EH (cell line): ENCODE results near the gene PCDH1.
"Not testable (repeated sequence)": the region's sequence is repeated elsewhere in the genome, so short reads cannot be mapped to it uniquely, and the experiment has no call there.

Experiments used
- DNase-seq: peaks from one replicate; pipeline ENCODE4 v3.0.0-alpha.2; 2015; ENCODE audit warnings: low read depth

The PCDH1 gene

DNA sequence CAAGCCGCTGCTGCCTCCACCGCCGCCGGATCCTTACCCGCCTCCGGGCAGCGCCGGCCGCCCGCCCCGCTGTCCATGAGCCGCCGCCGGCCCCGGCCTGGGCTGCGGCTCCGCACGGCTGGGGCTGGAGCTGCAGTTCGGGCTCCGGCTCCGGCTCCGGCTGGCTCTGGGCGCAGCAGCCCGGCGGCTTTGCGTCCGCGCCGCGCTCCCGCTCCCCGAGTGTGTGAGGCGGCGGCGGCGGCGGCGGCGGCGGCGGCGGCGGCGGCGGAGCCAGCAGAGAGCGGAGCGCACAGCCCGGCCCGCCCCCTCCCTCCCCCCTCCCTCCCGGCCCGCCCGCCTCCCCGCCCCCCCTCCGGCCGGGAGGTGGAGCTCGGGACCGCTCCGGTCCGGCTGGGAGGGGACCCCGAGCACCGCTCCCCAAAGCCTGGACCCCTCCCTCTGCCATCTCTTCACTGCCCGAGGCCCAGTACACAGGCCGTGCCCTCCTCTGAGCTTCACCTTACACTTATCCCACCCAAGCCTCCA lies at the start of gene PCDH1:
Gene PCDH1, minus strand, starts transcription at position 225 of the 525 bp plus-strand sequence. Its CDS starts 148 bp downstream, at position 77.
- peak; percentile 45 for DNase-seq

- no peak for DNase-seq
Measured at GRCh38 chr5:141926434-141926833, 48.2 kb upstream of the PCDH1 start.

GRCh38 chr5:141923448-141924313 lies 45.5 kb upstream of the PCDH1 start, which contains the start of gene DELE1:
Gene DELE1 (plus strand): TSS chr5:141923871. CDS start chr5:141923942, 71 bp downstream.
- DNase-seq: peak; percentile 95

GRCh38 chr5:141922827-141923447 lies 44.7 kb upstream of the PCDH1 start:
- DNase-seq: not testable (repeated sequence)

GRCh38 chr5:141920771-141921170 lies 42.6 kb upstream of the PCDH1 start:
- no peak for DNase-seq

- no peak for DNase-seq
Measured at GRCh38 chr5:141919218-141920119, 41.3 kb upstream of the PCDH1 start.

DNA sequence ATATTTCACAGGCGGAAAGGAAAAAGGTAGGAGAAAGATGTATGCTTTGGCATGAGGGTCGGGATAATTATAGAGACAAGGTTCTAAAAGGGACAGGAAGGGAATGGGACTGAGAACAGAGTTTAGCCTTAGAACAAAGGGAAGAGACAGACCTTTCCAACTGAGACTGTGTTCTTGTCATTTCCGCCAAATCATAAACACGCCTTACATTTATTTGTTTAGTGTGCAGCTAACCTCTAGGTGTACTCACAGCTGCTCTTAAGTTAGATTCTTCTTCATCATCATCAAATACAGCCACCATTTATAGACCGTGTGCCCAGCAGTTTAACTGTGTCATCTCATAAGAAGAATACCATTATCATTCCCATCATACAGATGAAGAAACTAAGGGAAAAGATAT lies 39.5 kb upstream of the PCDH1 start:
- DNase-seq: no peak

DNA sequence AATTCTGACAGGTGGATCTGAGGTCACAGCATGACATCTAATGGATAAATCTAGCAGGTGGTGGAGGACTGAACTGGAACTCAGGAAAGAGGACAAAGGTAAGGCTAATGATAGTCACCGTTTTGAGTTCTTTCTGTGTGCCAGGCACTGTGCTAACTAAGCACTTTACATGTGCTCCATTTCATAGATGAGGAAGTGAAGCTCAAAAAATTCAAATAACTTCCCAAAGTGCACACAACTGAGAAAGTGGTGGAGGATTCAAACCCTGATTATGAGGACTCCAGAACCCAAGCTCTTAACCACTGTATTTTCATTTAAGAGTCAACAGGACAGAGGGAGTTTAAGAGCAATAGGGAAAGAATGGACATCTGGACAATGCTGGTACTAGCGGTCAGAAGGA lies 38.3 kb upstream of the PCDH1 start:
- DNase-seq: no peak

DNA sequence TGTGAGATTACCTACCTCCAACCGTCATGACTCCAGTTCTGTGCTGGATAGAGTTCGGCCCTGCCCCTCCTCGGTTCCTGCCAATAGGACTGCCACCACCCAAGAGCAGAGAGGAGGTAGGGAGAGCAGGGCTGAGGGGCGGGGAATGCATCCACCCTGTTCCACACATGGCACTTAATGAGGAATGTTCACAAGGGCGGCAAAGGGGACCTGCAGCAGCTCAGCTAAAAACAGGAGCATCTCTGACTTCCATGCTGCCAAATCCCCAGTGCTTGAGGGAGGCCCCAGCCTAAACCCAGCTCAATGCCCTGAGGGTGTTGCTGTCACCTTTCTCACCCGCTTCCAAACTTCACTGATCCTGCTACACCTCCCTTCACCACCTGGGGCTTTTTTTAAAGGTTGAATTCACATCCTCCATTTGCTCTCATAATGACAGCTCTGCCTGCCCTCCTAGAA lies 37.7 kb upstream of the PCDH1 start:
- DNase-seq: no peak

GRCh38 chr5:141914797-141915196 lies 36.6 kb upstream of the PCDH1 start:
- no peak for DNase-seq

DNA sequence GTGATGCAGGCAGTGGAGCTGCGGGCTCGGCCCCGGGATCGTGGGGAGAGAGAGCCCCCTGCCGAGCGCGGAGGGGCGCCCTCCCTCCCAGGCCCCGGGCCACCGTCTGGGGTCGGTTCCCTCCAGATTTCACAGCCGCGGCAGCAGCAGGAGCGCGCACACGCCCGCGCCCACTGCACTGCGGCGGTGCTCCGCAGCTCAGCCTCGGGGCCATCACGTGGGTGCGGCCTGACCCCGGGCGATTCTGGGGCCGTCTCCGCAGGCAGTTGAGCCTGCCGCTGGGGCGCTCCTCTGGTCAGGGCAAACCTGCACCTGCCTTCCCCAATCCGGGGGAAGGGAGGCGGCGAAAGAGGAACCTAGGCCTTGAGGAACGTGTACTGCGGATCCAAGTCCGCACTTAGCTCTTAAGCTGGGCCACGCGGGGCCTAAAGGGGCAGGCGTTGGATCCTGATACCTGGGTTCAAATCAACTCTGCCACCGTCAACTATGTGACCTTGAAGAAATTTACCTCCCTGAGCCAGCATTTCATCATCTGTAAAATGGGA lies 36.1 kb upstream of the PCDH1 start:
- DNase-seq: peak; percentile 16

DNA sequence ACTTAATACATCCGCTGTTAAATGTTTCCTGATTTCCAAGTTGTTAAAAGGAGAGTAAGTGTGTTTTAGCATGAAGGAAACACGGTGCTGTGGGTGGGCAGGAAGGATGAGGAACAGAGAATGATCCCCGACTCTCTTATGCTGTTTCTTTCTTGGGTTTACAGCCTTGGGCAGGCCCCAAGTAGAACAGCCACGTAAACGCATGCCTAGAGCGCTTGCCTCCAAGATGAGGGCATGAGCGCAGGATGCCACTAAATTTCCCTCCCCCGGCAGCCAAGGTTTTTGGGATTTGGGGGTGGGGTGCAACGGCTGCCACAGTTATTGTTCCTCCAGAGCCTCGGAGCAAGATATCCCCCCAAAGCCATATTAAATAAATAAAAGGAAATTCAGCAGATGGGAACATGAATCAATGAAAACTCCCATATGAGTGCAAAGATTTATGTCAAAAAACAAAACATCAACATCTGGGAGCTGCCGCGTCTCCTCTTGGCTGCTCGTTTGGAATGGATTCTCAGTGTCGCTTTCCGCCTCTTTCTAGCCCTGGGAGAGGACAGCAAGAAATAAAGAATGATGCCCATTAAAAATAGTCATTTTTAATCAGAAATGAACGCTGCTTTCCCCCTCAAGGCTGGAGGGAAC lies 35.5 kb upstream of the PCDH1 start:
- DNase-seq: no peak

DNA sequence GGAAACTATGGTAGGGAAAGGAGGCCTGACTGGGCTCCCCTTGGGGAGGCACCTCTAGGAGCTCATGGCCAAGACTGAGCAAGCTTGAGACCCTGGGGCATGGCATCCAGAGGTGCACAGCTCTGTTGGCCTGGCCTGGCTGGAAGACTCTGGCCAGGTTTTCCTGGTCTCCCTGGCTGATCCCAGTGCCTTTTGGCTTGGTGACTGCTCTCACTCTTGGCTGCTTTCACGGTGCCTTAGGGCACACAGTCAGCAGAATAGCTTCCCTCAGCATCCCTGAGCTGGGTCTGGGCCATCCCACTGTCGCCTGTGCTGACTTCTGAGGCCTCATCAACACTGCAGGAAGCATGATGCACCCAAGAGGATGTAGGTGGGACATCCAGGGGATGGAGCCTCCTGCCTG lies 32.1 kb upstream of the PCDH1 start:
- peak; percentile 84 for DNase-seq

DNA sequence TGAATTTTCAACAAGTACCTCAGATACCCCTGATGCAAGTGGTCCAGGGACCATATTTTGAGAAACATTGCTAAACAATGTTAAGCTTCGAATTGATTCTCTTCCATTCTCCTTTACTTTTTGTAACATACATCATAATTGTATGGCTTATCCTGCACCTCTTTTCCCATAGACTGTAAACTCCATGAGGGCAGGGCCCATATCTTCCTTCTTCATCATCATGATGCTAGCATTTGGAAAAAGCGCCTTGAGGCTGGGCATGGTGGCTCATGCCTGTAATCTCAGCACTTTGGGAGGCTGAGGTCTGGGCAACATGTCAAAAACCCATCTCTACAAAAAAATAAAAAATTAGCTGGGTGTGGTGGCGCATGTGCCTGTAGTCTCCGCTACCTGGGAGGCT lies 31.0 kb upstream of the PCDH1 start:
- no peak for DNase-seq

DNA sequence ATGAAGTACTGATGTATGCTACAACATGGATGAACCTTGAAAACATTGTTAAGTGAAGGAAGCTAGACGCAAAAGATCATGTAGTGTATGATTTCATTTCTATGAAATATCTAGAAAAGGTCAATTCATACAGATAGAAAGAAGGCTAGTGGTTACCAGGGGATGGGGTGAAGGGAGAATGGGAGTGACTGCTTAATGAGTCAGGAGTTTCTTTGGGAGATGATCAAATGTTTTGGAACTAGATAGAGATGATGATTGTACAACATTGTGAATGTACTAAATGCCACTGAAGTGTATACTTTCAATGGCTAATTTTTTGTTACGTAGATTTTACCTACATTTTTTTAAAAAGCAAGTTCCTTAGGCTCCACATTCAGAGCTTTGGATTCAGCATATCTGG lies 30.6 kb upstream of the PCDH1 start:
- peak; percentile 40 for DNase-seq

DNA sequence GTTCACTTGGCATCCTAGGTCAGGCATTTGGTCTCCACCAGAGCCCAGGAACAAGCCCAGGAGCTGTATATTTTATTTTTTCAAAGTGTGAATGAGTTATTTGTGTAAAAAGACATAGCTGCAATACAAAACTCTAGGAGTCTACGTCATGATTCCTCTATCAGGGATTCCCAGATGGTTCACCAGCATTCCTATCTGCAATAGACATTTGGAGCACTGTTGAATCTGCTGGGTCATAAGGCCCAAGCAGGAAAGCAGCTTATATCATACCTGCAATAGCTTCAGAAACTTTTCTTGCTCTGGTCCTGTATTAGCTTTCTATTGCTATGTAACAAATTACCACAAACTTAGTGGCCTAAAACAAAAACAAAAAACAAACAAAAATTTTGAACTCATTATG lies 28.8 kb upstream of the PCDH1 start:
- DNase-seq: no peak

DNA sequence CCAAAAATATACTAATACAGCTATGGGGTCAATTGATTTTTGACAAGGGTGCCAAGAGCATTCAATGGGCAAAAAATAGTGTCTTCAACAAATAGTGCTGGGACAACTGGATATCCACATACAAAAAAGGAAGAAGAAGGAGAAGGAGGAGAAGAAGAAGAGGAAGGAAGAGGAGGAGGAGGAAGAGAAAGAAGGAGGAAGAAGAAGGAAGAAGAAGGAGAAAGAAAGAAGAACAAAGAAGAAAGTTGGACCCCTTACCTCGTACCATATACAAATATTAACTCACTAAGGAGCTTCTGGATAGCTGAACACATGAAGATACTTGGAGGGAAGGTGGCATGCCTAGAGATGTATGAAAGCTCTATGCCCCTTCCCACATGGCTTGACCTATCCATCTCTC lies 28.3 kb upstream of the PCDH1 start:
- DNase-seq: no peak

DNA sequence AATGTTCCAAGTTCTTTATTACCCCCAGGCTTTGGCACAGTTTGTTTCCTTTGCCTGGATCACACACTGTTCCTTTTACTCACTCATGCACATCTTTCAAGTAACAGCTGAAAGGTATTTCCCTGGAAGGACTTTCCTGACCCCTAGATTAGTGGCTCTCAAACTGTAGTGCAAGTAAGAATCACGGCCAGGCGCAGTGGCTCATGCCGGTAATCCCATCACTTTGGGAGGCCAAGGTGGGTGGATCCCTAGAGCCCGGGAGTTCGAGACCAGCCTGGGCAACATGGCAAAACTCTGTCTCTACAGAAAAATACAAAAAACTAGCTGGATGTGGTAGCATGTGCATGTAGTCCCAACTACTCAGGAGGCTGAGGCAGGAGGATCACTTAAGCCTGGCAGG lies 26.3 kb upstream of the PCDH1 start:
- DNase-seq: no peak

GRCh38 chr5:141903261-141903660 lies 25.1 kb upstream of the PCDH1 start:
- DNase-seq: no peak

DNA sequence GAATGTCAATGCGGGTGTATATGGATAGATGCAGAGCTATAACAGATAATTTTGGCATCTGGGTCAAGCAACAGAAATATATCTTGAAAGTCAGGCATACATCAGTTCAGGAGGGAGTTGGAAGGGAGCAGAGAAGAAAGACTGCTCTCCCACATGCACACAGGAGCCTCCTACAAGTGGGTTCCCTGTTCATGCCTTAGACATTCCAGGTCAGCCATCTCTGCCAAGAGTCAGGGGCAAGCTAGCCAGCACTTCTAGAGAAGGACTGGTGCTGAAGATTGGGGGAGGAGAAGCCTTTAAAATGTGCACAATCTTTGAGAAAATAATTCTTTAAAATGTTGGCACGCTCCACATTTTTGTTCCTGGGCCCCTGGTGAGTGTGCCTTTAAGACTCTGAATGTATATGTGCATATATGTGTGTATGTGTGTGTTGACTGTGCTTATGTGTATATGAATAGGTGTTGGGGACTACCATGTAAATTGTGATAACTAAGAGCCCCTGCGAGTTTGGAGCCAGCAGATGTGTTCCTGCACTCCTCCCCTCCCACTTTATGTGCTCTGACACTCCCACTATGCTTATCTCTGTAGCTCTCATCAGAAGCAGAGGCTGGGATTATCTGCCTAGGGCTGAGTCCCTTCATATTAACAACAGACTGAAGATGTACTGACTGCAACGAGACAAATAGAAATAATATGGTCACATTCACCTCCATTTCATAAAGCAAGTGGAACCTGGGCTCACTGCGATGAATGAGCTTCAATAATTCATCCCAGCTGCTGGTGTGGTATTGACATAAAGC lies 24.0 kb upstream of the PCDH1 start:
- DNase-seq: no peak
